ENCODE results near the gene RHPN2. TPM values are rescaled to one million over a fixed set of nuclear protein-coding genes. Genes with fewer than 3 reads are reported as not detected.

RHPN2 gene
- total and polyA plus RNA-seq, 2 of the 13 experiments (the other 11 are each of a cell fraction or from before 2014, with no cell fraction given): 20.3 to 48.0 TPM

DNA sequence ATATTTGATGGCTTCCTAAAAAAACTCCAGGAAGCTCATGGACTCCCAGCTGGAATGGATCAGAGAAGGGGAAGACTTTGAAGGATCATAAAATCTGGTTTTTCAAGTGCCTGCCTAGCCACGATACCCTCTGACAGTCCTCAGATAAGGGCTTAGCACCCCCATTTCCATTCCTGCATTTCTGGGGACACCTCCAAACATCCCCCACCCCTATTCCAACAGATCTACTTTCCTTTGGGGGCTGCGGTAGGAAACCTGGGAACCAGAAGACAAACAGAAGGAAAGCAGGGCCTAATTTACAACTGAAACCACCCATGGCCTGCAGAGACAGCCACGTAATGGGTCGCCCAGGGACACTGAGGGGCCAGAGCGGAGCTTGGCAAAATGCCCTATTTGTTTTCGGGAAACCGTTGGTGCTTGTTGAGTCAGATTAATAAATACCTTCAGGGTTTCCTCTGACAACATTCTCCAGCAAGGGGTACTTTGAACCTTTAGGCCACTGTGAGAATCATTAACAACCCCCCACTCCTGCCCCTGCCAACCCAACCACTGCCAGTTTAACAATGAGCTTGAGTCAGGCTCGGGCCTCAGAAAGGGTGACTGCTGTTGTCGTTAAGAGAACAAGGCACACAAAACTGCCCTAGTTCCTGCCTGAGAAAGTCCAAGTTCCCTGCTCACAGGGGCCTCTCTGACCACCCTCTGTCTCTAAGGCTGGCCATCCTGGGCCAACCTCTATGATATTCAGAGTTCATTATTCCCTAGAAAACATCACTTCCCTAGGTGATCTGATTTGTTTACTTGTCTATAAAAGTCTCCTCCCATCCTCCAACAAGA is 23.5 kb downstream of the RHPN2 start (continued):
- TF ChIP-seq, protein P1, sequence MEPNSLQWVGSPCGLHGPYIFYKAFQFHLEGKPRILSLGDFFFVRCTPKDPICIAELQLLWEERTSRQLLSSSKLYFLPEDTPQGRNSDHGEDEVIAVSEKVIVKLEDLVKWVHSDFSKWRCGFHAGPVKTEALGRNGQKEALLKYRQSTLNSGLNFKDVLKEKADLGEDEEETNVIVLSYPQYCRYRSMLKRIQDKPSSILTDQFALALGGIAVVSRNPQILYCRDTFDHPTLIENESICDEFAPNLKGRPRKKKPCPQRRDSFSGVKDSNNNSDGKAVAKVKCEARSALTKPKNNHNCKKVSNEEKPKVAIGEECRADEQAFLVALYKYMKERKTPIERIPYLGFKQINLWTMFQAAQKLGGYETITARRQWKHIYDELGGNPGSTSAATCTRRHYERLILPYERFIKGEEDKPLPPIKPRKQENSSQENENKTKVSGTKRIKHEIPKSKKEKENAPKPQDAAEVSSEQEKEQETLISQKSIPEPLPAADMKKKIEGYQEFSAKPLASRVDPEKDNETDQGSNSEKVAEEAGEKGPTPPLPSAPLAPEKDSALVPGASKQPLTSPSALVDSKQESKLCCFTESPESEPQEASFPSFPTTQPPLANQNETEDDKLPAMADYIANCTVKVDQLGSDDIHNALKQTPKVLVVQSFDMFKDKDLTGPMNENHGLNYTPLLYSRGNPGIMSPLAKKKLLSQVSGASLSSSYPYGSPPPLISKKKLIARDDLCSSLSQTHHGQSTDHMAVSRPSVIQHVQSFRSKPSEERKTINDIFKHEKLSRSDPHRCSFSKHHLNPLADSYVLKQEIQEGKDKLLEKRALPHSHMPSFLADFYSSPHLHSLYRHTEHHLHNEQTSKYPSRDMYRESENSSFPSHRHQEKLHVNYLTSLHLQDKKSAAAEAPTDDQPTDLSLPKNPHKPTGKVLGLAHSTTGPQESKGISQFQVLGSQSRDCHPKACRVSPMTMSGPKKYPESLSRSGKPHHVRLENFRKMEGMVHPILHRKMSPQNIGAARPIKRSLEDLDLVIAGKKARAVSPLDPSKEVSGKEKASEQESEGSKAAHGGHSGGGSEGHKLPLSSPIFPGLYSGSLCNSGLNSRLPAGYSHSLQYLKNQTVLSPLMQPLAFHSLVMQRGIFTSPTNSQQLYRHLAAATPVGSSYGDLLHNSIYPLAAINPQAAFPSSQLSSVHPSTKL (CRISPR knock-in tag; IDR thresholded peaks at IDR 0.05): peak; percentile 93
- TF ChIP-seq NFATC3 (CRISPR knock-in tag; IDR thresholded peaks at IDR 0.05) (no peak), ZNF652 (CRISPR knock-in tag; IDR thresholded peaks at IDR 0.05; ENCODE audit: borderline replicate concordance, low read depth) (0 out of 2 replicates have a peak, but pooled peaks have one; percentile 11), PAX8 (CRISPR knock-in tag; IDR thresholded peaks at IDR 0.05; ENCODE audit: borderline replicate concordance) (0 out of 2 replicates have a peak, but pooled peaks have one; percentile 41), NR2F2 (IDR thresholded peaks at IDR 0.05; ENCODE audit: borderline replicate concordance, low read depth) (no peak), ZNF224 (CRISPR knock-in tag; IDR thresholded peaks at IDR 0.05) (no peak), ZNF335 (CRISPR knock-in tag; IDR thresholded peaks at IDR 0.05) (peak; percentile 86), RBM22 (optimal IDR thresholded peaks at IDR 0.05; ENCODE audit: low read length) (no peak), BRD4 (CRISPR knock-in tag; IDR thresholded peaks at IDR 0.05) (peak; percentile 60; the same call in 1 of the 2 replicates), FOXK1 (CRISPR knock-in tag; IDR thresholded peaks at IDR 0.05; ENCODE audit: borderline replicate concordance, low read depth) (peak; percentile 79; the same call in 1 of the 2 replicates), JUN (CRISPR knock-in tag; IDR thresholded peaks at IDR 0.05) (peak; percentile 77), ZNF234 (CRISPR knock-in tag; conservative IDR thresholded peaks at IDR 0.05) (no peak), DPF2 (CRISPR knock-in tag; IDR thresholded peaks at IDR 0.05; ENCODE audit: borderline replicate concordance, low read depth) (peak; percentile 73), RXRB (CRISPR knock-in tag; IDR thresholded peaks at IDR 0.05; ENCODE audit: borderline replicate concordance) (peak; percentile 99)
- TF ChIP-seq, protein P2, sequence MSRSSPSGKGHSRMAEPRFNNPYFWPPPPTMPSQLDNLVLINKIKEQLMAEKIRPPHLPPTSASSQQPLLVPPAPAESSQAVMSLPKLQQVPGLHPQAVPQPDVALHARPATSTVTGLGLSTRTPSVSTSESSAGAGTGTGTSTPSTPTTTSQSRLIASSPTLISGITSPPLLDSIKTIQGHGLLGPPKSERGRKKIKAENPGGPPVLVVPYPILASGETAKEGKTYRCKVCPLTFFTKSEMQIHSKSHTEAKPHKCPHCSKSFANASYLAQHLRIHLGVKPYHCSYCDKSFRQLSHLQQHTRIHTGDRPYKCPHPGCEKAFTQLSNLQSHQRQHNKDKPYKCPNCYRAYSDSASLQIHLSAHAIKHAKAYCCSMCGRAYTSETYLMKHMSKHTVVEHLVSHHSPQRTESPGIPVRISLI (CRISPR knock-in tag; IDR thresholded peaks at IDR 0.05; ENCODE audit: borderline replicate concordance): peak; percentile 48
- TF ChIP-seq, protein P3, sequence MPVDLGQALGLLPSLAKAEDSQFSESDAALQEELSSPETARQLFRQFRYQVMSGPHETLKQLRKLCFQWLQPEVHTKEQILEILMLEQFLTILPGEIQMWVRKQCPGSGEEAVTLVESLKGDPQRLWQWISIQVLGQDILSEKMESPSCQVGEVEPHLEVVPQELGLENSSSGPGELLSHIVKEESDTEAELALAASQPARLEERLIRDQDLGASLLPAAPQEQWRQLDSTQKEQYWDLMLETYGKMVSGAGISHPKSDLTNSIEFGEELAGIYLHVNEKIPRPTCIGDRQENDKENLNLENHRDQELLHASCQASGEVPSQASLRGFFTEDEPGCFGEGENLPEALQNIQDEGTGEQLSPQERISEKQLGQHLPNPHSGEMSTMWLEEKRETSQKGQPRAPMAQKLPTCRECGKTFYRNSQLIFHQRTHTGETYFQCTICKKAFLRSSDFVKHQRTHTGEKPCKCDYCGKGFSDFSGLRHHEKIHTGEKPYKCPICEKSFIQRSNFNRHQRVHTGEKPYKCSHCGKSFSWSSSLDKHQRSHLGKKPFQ (CRISPR knock-in tag; IDR thresholded peaks at IDR 0.05; ENCODE audit: insufficient replicate concordance): no peak
- TF ChIP-seq, protein P4, sequence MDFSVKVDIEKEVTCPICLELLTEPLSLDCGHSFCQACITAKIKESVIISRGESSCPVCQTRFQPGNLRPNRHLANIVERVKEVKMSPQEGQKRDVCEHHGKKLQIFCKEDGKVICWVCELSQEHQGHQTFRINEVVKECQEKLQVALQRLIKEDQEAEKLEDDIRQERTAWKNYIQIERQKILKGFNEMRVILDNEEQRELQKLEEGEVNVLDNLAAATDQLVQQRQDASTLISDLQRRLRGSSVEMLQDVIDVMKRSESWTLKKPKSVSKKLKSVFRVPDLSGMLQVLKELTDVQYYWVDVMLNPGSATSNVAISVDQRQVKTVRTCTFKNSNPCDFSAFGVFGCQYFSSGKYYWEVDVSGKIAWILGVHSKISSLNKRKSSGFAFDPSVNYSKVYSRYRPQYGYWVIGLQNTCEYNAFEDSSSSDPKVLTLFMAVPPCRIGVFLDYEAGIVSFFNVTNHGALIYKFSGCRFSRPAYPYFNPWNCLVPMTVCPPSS (IDR thresholded peaks at IDR 0.05): no peak
- TF ChIP-seq, protein P5, sequence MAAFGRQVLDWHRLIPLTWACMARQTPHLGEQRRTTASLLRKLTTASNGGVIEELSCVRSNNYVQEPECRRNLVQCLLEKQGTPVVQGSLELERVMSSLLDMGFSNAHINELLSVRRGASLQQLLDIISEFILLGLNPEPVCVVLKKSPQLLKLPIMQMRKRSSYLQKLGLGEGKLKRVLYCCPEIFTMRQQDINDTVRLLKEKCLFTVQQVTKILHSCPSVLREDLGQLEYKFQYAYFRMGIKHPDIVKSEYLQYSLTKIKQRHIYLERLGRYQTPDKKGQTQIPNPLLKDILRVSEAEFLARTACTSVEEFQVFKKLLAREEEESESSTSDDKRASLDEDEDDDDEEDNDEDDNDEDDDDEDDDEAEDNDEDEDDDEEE (CRISPR knock-in tag; IDR thresholded peaks at IDR 0.05): no peak
- TF ChIP-seq, protein P6, sequence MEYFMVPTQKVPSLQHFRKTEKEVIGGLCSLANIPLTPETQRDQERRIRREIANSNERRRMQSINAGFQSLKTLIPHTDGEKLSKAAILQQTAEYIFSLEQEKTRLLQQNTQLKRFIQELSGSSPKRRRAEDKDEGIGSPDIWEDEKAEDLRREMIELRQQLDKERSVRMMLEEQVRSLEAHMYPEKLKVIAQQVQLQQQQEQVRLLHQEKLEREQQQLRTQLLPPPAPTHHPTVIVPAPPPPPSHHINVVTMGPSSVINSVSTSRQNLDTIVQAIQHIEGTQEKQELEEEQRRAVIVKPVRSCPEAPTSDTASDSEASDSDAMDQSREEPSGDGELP (IDR thresholded peaks at IDR 0.05; ENCODE audit: borderline replicate concordance, low read depth): peak; percentile 62; the same call in 1 of the 2 replicates

Measured in HepG2 (cell line).